Measurements from ENCODE around the gene CCDC27.
A peak's percentile ranks its signal among the peaks of the same experiment; 100 is the strongest.

CCDC27 gene

DNA sequence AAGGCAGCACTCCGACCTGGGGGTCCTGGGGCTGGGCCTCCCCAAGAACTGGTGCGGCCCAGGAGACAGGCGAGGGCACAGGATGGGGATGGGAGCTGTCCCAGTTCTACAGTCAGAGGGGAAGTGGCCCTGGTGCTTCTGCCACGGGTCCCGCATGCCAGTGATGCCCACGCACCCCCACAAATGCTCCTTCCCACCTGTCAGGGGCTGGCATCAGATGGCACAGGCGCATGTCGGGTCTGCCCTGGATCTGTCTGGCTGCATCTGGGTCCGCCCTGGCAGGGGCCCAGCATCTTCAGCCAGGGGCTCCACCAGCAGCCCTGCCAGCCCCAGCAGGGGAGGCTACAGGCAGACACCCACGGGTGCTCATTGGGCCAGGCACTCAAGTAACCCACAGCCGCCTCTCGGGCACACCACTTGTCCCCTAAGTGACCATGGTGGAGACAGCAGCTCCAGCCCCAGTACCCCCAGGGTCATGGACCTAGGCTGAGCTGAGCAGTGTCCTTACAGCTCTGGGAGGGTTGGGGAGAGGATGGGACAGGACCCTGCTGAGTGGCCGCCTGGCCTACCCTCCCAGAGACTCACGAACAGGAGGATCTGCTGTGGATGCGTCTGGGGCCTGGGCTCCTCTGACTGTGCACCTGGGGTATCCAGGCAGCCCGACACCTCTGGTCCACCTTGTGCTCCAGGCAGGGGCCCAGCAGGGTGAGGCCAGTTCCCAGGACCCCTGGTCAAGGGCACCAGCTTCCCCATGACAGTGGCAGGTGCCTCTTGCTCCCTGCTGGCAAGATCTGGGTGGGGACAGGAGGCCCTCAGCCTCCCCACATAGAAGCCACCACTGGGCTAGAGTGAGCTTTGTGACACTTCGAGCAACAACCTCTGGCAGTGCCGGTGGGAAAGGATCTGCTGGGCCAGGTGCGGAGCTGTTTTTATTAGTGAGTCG, 25.7 kb downstream of the CCDC27 start:
- no peak for DNase-seq

DNA sequence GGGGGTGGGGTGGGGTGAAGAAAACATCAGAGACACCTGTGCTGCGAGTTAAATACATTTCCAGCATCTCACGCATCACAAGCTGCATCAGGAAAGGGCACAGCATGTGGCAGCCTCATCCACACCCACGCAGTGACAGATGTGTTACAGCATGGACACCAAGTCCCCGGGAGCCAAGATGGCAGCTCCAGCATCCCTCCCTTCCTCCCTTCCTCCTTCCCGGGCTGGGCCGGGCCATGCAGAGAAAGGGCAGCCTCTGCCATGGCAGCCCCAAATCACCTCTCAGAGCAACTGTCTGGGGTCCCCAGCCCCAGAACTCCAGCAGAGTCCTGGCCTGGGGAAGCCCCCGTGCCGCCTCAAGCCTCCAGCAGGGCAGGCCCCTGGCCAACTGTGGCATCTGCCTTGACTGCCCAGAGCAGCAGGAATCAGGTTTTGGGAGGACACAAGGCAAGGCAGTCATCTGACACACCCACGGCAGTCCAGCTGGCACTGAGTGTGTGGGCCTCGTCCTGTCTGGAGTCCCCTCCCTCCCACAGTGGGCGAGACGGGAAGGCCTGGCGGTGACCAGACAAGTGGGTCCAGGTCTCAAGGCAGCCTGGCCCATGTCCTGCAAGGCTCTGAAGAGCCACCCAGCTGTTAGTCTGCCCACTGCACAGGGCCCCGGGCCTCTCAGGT, 26.5 kb downstream of the CCDC27 start:
- no peak for DNase-seq

DNA sequence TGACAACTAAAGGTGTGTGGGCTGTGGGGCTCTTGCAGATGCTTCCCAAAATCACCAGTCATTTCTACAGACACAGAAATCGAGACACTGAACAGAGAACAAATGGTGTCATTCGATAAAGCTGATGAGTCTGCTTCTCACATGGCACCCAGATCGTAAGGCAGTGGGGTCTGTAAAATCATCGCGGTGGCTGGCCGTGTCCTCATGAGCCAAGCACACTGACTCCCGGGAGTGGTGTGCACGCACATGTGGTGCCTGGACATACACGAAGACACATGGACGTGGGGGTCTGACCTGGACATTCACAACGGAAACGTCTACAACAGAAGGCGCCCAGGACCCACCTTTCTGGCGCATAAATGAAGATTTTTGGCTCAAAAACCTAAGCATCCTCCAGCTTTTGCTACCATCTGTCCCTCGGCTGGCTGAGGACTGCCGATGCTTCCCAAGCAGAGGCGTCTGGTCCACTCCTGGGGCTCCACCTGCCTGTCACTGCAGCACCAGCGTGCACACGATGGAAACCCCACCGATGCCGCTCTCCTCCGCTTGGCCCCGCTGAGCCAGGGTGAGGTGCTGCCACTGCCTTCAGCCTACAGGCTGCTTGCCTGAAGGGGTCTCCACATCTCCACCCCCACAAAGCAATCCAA, 27.1 kb downstream of the CCDC27 start:
- DNase-seq: no peak

DNA sequence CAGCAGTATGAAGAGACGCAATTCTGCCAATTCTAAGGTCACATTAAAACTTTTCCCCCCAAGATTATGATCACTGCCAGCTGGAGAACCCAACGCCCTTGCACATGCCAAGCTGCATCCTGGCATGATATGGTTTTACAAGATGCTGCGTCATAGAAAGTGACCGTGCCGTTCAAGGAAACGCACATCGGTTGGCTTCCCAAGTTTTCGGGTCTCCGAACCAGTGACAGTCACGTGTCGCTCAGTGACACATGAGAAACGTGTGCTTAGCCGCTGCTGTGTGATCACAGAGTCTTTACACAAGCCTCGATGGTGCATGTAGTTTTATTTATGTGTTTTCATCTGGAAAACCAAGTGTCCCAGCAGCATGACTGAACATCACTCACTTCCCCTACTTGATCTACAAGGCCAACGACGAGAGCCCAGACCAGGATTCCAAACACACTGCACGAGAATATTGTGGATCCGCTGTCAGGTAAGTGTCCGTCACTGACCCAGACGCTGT, 27.7 kb downstream of the CCDC27 start:
- no peak for DNase-seq

DNA sequence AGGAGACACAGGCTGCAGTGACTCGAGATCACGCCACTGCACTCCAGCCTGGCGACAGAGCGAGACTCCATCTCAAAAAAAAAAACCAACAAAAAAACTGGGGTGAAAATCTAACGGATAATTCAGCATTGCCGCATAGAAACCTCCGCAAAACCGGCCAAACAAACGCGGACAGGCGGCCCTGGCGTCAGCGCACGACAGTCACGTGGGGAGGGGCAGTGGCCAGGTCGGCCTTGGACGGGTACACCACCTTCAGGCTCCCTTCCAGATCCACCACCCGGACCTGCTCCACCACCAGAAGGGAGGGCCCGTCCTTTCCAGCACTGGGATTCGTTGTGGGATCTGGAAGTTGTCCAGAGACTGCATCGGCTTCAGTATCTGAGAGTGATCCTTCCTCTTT, 28.7 kb downstream of the CCDC27 start:
- DNase-seq: no peak

DNA sequence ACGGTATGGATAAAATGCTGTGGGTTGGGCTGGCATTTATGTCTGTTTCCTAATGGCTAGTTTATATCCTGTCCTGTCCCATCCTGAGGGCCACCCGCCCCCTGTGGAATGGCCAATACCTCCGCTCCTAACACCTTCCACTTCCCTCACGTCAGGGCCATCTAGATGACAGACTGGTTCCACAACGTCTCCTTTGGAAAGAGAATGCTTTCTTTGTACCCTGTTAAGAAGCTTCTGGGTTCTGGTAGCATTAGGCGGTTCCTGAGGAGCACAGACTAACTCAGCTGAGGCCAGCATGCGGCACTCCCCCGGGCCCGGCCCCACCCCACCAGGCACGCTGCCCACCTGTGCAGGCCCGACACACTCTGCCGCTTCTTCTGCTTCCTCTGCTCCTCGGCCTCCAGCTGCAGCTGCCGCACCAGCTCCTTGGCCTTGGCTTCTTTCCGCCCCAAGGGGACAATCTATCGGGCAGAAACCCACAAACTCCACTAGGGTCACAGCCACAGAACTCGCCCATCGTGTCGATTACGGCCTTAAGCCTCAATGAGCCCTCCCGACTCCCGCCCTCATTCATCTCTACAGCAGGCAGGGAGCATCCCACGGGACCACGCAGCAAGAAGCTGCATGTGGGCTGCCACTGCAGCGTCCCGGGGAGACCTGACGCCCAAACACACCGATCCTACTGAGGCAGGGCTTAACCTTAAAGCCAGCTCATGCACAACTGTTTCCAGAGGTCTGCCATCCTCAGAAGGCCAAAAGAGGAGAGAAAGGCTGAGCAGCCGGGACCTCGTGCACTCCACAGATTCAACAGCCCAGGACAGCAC, 31.6 kb downstream of the CCDC27 start:
- DNase-seq: no peak

DNA sequence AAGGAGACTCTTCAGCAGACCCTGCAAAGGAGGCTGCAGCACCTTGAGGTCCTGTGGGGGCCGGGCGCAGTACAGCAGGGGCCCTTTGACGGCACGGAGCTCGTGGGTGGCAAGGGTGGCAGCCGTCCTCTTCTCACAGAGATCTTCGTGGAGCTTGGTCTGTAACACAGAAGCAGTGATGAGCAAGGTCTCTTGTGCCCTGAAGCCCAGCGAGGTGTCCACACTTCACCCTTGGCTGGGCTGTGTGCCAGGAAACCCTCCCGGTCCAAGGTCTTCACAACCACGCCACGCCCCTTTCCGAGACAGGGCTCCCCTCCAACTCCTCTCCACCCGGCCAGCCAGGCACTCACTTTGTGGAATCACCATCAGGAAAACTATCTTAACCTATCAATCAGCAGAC, 32.8 kb downstream of the CCDC27 start:
- DNase-seq: no peak

DNA sequence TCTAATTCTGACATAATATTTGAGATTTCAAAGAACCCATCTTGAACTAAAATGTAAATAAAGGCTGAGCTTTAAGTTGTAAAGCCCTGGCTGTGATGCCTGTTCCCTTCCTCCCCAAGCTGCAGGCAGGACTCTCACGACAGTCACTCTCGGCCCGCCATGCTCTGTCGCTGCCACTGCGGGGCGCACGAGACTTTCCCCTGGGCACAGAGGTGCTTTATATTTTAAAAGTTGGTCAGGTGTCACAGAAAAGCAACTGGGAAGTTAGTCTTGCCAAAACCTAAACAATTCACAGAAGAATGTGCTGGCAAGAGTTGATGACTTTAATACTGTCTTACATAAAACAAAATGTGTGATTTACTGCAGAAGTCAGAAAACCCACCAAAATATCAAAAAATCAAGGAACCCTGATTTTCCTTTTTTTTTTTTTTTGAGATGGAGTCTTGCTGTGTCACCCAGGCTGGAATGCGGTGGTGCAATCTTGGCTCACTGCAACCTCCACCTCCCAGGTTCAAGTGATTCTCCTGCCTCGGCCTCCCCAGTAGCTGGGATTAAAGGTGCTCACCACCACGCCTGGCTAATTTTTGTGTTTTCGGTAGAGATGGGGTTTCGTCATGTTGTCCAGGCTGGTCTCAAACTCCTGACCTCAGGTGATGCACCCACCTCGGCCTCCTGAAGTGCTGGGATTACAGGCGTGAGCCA, 33.4 kb downstream of the CCDC27 start:
- DNase-seq: peak in 1 of 2 experiments; percentile 58

DNA sequence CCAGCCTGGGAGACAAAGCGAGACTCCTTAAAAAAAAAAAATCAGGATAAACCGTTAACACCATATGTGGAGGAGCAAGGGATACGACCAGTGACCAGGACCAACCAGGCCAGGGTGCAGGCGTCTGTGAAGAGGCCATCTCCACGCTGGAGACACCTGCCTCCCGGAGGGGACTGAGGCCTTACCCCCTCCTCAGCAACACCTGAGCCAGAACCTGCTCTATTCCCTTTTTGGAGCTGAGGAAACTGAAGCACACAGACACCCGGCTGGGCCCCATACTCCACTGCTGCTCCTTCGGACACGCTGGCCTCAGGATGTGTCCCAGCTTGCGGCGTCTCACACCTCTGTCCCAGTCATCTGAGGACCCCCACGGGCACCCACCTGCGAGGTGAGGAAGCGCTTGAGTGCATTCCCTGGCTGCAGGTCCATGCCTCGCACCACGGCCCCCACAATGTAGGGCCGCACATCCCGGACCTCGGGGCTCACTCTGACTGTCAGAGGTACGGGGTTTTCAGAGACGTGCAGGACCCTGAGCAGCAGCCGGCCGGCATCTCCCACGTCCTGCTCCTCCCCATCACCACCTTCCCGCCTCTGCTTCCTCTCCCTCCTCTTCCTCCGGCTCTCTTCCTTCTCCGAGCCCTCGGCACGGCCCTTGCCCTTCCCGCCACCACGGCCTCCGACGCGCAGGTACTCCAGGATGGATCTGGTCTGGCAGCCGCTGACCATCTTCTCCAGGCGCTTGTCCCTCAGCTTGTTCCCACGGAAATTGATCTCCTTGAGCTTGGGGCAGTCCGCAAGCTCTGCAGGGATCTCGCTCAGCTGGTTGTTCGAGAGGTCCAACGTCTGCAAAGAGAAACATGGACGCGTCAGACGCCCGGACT, 34.5 kb downstream of the CCDC27 start:
- no peak for DNase-seq

DNA sequence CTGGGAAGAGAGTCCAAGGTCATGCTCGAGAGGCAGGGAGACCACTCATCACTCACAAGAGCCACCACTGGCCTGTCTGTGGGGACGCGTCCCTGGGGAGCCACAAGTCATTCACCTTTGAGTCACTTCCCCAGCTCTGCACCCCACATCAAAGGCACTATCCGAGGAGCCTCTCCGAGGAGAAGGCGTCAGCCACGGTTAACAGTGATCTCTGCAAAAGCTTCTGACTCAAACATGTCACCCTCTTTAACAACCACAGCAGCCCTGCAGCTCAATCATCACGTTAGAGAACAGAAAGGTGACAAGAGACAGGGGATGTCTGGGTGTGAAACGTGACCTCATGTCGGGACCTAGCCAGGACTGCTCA, 35.1 kb downstream of the CCDC27 start:
- DNase-seq: no peak

DNA sequence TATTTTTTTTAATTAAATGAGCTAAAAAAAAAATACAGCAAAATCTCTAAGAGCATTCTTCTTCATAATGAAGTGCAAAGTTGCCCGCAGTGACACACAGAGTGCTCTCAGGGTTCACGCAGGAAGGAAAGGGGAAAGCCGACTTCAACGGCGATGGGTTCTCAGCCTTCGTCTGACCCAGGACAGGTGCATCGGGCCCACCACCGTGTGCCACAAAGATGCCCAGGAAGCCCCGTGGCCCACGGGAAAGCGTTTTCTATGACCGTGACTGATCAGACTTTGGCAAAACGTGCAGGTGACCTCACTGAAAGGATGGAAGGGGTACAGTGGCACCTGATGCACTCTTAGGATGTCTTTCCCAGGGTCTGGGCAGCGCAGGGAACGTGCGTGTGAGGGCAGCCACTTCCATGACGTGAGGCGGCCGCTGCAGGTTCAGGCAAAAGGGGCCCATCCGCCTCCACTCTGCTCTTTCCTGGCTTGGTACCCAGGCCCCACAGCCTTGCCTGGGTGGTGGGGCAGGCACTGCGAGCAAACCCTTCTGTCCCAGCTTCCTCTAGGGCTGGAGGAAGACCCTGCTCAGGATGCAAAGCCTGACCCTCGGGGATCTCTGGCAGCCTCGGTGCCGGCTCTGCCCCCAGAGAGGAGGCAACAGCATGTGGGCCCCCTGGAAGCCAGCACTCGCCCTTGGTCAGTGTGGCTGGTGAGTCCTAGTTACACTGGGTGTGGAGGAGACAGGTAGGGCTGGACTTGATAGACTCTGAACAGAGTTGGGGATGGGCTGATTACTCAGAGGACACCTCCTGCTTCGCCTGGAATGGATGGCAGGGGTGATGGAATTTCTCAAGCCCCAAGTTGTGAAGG, 35.7 kb downstream of the CCDC27 start:
- no peak for DNase-seq

DNA sequence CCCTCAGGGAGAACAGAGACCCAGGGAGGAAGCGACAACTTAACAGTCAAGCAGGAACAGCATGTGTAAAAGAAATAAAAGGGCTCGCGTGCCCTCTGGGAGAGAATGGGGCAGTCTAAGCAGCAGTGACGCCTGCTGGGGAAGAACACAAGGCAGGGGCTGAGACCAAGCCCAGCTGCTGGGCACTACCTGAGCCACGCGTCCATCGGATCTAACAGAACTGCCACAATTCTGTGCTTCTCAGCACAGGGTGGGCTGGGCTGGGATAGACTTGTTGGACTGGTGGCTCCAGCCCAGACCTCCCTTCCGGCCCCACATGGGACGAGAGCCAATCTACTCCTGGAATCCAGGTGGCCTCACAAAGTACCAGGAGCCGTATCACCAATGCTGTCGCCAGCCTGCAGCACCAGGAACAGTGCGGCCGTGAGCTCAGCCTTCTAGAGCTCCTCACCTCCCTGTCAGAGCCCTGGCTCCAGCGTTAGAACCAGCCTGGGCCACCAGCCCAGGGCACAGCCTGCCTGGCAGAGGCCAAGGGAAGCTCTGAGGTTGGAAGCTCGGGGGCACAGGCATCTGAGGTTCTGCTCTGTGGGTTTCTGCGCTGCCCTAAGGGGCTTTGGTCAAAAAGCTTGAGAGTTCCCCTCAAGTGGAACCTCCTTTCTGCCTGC, 36.6 kb downstream of the CCDC27 start:
- DNase-seq: no peak

DNA sequence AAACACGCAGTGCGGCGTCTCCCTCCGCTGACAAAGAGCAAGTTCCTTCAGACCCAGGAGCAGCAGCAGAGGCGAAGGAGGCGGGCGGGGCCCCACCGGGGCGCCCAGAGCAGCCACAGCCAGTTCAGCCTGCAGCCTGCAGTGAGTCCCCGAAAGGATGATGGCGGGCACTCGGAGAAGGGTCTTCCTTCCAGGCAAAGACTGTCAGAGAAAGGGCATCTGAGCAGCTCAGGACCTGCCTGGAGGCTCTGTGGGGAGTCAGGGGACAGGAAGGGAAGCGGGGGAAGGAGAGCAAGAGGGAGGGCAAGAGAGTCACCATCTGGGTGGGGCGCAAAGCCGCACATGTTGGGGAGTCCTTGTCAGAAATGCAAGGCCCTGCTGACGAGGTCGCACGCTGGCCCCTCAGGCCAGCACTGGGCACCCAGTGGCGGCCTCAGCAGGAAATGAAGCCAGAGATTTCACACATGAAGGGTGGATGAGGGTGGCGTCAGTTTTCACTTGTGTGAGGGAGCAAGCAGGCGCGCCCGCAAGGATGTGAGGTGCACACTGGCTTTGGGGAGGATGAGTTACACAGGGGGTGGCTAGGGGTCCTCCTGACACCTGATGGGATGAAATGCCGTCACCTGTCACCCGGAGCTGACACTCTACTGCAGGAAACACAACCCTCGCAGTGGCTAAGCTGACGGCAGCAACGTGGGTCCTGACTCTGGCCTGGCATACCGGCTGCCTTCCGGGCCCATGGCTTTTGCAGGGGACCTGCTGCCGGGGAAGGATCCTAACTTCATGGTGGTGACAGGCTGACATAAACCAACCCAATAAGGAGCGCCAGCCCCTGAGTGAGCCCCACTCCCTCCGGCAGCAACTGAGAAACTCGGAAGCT, 37.4 kb downstream of the CCDC27 start:
- no peak for DNase-seq

DNA sequence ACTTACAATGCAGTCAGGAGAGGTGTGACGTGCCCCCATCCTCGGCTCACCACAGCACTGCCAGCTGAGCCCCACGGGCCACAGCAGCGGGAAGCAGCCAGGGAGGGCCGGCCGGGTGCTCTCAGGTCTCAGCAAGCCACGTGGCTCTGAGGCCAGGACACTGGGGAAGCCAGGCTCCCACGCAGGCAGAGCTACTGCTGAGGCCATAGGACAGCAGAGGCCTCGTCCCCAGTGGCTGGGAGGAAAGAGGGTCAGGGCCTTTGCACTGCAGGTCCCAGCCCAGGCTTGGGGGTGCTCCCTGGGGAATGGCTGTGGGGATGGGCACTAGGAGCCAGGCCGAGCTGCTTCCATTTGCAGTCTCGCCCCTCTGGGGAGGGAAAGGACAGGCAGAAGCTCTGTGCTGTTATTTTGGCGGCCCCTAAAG, 38.3 kb downstream of the CCDC27 start:
- no peak for DNase-seq

DNA sequence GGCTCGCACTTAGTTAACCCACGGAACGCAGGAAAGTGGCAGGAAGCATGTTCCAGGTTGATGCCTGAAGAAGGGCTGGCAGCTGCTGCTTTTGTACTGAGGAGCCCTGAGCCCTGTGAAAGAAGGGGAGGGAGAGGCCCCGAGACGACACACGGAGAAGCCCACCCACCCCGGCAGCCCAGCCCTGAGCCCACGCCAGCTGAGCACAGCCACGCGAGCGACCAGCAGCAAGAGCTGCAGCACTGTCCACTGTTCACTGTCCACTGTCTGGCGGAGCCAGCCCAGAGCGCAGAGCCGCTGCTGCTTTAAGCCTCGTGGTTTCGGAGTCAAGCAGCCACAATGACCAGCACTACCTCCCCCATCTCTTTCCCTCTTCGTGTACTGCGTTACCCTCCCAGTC, 38.7 kb downstream of the CCDC27 start:
- DNase-seq: no peak

DNA sequence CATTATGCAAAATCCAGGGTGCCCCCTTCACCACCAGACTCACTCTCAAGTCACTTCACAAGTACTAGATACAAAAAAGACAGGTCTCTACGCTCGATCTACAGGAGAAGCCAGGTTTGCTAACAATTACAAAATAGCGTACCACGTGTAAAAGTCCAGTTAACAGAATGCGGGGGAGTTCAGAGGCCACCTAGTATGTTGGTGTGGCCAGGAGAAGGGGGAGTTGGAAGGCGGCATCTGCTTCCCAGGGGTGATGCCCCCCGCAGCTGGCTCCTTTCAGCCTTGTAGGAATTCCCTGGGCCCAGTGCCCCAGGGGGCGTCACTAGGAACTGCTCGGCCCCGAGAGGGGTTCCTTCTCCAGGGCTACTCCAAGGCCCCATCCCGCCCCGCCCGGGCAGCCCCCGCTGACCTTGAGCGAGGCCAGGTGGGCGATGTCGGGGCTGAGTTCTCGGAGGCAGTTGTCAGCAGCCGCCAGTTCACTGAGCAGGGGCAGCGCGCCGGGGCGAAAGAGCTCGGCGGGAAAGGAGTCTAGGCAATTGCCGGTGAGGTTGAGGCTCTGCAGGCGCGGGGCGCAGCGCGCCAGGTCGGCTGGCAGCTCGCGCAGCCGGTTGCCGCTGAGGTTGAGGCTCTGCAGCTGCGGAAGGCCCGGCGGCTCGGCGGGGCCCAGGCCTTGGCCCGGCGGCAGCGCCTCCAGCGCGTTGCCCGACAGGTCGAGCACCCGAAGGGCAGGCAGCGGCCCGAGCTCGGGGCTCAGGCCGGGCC, 43.4 kb downstream of the CCDC27 start:
- DNase-seq: no peak

DNA sequence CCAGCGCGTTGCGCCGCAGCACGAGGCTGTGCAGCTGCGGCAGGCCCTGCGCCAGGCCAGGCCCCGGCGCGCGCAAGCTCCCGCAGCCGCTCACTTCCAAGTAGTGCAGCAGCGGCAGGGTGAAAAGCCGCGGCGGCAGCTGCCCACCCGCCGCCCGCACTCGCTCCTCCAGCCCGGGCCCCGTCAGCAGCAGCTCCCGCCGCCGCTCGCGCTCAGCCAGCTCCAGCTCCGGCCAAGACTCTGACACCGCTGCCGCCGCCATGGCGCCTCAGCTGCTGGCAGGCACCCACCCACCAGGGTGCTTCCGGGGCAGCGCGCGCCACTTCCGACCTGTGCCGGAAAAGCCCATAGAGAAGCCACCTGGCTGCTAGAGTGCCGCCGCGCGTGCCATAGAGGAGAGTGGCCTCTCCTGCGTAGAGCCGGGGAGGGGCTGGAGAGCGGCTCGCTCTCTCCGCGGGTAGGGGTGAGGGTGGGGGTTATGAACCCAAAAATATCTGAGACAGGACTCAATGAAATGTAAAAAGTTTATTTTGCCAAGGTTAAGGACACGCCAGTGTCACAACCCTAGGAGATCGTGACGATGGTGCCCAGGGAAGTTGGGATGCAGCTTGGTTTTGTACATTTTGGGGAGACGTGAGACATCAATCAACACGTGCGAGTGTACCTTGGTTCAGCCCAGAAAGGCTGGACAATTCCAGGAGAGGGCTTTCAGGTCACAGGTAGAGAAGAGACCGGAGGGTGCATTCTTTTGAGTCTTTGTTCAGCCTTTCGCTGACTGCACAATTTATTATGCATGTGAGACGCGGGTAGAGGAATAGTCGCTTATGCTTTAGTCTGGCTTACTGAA, 44.2 kb downstream of the CCDC27 start, which contains the start of gene LRRC47:
LRRC47 (minus strand) TSS at position 284 of the 847 bp plus-strand sequence; CDS start at position 262, 22 bp downstream.
- DNase-seq: peak; percentile 72 to 94

Data from NCI-H526 (cell line).